ENCODE results near the gene NOL4L. TPM values are rescaled to one million over a fixed set of nuclear protein-coding genes. Genes with fewer than 3 reads are reported as not detected.

NOL4L gene
- total and polyA plus RNA-seq, 4 donors, result 7.9 to 20.6 (median 12.2) TPM

- Histone ChIP-seq H3K27me3 (ENCODE audit: control insufficient read depth in 3 of 3, insufficient read depth in 3 of 3, low read length in 2 of 3) (no peaks in the 10 kb centered on the region), H3K9ac (ENCODE audit: insufficient read depth in 1 of 2, low read length in 2 of 2) (no peak overlapping the region), H3K36me3 (ENCODE audit: control insufficient read depth in 4 of 4, insufficient read depth in 4 of 4, low read length in 4 of 4) (no peaks in the 10 kb centered on the region), H3K4me1 (ENCODE audit: control insufficient read depth in 5 of 5, insufficient read depth in 5 of 5, low read length in 5 of 5) (peaks cover 0 to 23% (median 16%) of the 10 kb centered on the region in 5 donors), H3K27ac (ENCODE audit: low read depth in 1 of 2, low read length in 1 of 2) (no peak overlapping the region), H3K9me3 (ENCODE audit: control insufficient read depth in 4 of 4, insufficient read depth in 3 of 4, low read length in 3 of 4) (no peaks in the 10 kb centered on the region), H3K4me3 (no peak overlapping the region)
- no peak for TF ChIP-seq CTCF (IDR thresholded peaks at IDR 0.05; ENCODE audit: control extremely low read depth, extremely low read depth)
- ATAC-seq (ENCODE audit: insufficient read depth, low FRiP score) (no peak), DNase-seq (peak in 1 of 3 donors; percentile 47)
- WGBS, 2 donors, result 70 to 77% methylated on average over 13 to 17 of the region's 18 CpGs
These were observed 47.2 kb downstream of the NOL4L start for GRCh38 chr20:32537657-32538525.

GRCh38 chr20:32536851-32537656 lies 48.1 kb downstream of the NOL4L start:
- ATAC-seq (ENCODE audit: insufficient read depth, low FRiP score) (peak; percentile 25), DNase-seq (peak in 2 of 3 donors; percentile 49 to 65)
- Histone ChIP-seq H3K9ac (ENCODE audit: insufficient read depth in 1 of 2, low read length in 2 of 2) (peak overlapping the region in 1 of 2 donors; percentile 42), H3K4me1 (ENCODE audit: control insufficient read depth in 5 of 5, insufficient read depth in 5 of 5, low read length in 5 of 5) (peaks cover 0 to 23% (median 16%) of the 10 kb centered on the region in 5 donors), H3K36me3 (ENCODE audit: control insufficient read depth in 4 of 4, insufficient read depth in 4 of 4, low read length in 4 of 4) (no peaks in the 10 kb centered on the region), H3K9me3 (ENCODE audit: control insufficient read depth in 4 of 4, insufficient read depth in 3 of 4, low read length in 3 of 4) (no peaks in the 10 kb centered on the region), H3K27me3 (ENCODE audit: control insufficient read depth in 3 of 3, insufficient read depth in 3 of 3, low read length in 2 of 3) (no peaks in the 10 kb centered on the region), H3K27ac (ENCODE audit: low read depth in 1 of 2, low read length in 1 of 2) (peak overlapping the region in 1 of 2 donors; percentile 48), H3K4me3 (peak overlapping the region; percentile 22)
- no peak for TF ChIP-seq CTCF (IDR thresholded peaks at IDR 0.05; ENCODE audit: control extremely low read depth, extremely low read depth)
- WGBS, 2 donors, result 2 to 3% methylated on average over 33 to 62 of the region's 62 CpGs

- no peak for TF ChIP-seq CTCF (IDR thresholded peaks at IDR 0.05; ENCODE audit: control extremely low read depth, extremely low read depth)
- Histone ChIP-seq H3K4me1 (ENCODE audit: control insufficient read depth in 5 of 5, insufficient read depth in 5 of 5, low read length in 5 of 5) (peaks cover 0 to 23% (median 16%) of the 10 kb centered on the region in 5 donors), H3K9ac (ENCODE audit: insufficient read depth in 1 of 2, low read length in 2 of 2) (no peak overlapping the region), H3K4me3 (peak overlapping the region; percentile 6), H3K27ac (ENCODE audit: low read depth in 1 of 2, low read length in 1 of 2) (peak overlapping the region in 1 of 2 donors; percentile 10), H3K9me3 (ENCODE audit: control insufficient read depth in 4 of 4, insufficient read depth in 3 of 4, low read length in 3 of 4) (no peaks in the 10 kb centered on the region), H3K27me3 (ENCODE audit: control insufficient read depth in 3 of 3, insufficient read depth in 3 of 3, low read length in 2 of 3) (no peaks in the 10 kb centered on the region), H3K36me3 (ENCODE audit: control insufficient read depth in 4 of 4, insufficient read depth in 4 of 4, low read length in 4 of 4) (no peaks in the 10 kb centered on the region)
- ATAC-seq (ENCODE audit: insufficient read depth, low FRiP score), result peak; percentile 38
- peak; percentile 57 to 72 (median 70) for DNase-seq
- WGBS, 2 donors, result 1 to 2% methylated on average over 43 to 67 of the region's 68 CpGs
These were observed 48.9 kb downstream of the NOL4L start for GRCh38 chr20:32535953-32536823.

Measured in lung (tissue), 12 donors.